ENCODE results near the gene ZNF543. TPM values are rescaled to one million over a fixed set of nuclear protein-coding genes. Genes with fewer than 3 reads are reported as not detected.
"Not testable (repeated sequence)": the region's sequence is repeated elsewhere in the genome, so short reads cannot be mapped to it uniquely, and the experiment has no call there.

Gene ZNF543
- polyA plus RNA-seq, 1 donor, result 10.0 TPM

DNA sequence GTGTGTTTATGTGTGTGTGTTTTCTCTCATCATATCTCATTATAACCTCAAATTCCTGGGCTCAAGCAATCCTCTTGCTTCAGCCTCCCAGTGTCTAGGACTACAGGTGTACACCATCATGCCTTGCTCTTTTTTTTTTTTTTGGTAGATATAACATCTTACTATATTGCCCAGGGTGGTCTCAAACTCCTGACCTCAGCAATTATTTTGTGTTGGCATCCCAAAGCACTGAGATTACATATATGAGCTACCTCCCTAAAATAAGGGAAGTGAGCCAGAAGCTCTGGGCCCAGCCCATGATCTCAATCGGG, 448 bp upstream of the ZNF543 start:
- DNase-seq, result no peak

DNA sequence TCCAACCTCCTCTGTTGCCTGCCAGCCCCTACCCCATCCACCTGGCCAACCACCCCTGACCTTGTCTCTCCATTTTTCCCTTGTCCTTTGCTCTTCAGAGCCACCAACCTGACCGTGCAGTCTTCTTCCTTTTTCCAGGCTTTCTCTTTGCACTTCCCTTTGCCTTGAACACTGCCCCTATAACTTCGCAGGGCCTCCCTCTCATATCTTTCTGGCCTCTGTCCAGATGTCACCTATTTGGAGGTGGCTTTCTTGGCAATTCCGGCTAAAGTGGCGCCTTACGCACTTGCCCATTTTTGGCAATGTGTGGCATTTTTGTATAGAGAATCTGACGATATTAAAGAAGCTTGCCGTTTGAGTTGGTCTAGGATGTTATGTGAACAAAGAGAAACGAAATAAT, 844 bp downstream of the ZNF543 start:
- DNase-seq, result no peak

DNA sequence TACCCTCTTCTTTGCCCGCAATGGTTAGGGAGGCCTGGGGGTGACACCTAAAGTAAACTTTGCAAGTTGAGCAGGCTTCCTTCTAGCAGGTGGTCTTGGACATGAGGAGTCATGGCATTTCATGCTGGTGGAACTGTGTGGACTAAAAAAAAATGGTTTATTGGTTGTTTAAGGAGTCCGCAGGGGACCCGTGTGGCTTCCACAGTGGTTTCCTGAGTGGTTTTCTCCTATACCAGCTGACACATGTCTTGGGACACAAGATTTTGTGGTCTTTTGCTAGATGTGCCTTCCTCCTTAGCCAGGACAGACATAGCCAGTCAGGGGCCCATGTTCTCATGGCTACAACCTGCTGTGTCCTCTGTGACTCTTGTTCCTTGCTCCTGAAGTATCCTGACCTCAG, 1.5 kb downstream of the ZNF543 start:
- DNase-seq, result no peak

DNA sequence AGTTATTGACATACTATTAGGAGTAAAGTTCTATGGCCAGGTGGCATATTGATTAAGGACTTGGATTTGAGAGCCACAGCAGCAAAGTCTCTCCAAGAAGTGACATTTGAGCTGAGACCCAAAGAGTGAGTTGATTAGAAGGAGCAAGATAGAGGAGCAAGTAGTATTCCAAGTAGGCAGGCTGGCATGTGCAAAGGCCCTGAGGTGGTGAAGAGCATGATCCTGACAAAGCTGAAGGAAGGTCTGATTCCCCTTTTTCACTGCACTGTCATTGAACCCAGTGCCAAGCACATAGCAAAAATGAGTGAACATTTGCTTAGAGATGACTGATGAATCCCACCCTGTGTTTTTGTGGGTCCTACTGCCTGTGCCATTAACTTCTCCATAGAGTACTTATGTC, 4.7 kb downstream of the ZNF543 start:
- no peak for DNase-seq

DNA sequence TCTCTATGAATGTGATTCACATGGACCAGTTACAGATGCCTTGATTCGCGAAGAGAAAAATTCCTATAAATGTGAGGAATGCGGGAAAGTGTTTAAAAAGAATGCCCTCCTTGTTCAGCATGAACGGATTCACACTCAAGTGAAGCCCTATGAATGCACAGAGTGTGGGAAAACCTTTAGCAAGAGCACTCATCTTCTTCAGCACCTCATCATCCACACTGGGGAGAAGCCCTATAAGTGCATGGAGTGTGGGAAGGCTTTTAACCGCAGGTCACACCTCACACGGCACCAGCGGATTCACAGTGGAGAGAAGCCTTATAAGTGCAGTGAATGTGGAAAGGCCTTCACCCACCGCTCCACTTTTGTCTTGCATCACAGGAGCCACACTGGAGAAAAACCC, 7.7 kb downstream of the ZNF543 start:
- DNase-seq, result no peak

DNA sequence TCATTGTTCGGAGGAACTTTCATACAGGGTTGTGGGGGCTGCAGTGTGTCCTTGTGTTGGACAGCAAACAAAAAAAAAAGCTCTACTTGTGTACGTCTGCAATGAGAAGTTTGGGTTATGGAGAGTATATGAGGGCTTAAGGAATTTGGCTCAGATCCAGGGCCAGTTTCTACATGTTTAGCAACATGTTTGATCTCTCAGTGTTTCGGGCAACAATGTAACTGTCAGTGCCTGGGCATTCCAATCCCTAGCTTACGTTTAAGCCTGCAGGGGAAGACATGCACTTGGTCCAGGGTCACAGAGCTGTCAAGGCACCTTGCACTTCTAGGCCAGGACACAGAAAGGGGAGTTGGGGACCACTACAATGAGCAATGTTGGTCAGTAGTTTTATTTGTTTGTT, 13.9 kb downstream of the ZNF543 start:
- no peak for DNase-seq

DNA sequence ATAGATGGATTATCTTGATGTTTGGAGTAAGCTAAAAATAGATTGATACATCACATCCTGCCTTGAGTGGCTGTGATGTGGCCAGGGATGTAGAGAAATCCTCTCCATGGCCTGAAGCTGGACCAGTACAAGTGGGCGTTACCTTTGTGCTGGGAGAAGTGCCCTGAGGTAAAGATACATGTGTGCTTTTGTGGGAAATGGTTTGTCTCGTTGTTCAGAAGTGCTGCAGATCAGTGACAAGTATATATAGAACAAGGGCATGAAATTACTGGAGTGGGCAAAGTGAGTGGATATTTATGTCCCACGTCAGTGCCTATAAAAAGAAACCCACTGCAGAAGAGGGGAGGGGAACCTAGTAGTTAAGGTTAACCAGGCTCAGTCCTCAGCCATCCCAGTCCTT, 18.6 kb downstream of the ZNF543 start:
- no peak for DNase-seq

DNA sequence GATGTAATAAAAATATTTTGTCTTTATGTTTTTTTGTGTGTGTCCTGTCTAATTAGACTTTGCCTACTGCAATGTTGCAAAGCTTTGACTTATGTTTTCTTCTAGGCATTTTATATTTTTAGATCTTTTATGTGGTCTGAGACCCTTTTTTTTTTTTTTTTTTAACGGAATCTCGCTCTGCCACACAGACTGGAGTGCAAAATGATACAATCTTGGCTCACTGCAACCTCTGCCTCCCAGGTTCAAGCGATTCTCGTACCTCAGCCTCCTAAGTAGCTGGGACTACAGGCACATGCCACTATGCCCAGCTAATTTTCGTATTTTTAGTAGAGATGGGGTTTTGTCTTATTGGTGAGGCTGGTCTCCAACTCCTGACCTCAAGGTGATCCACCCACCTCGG, 22.3 kb downstream of the ZNF543 start:
- DNase-seq, result no peak

DNA sequence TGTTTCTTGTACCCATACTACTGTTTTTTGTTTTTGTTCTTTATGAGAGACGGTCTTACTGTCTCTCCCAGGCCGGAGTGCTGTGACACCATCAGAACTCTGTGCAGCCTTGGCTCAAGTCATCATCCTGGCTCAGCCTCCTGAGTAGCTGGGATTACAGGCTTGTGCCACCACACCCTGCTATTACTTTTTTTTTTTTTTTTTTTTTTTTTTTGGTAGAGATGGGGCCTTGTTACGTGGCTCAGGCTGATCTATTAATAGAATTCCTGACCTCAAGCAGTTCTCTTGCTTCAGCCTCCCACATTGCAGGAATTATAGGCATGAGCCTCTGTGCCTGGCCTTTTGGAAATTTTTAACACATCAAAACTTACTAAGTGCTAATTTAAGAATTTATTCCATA, 27.9 kb downstream of the ZNF543 start:
- no peak for DNase-seq

DNA sequence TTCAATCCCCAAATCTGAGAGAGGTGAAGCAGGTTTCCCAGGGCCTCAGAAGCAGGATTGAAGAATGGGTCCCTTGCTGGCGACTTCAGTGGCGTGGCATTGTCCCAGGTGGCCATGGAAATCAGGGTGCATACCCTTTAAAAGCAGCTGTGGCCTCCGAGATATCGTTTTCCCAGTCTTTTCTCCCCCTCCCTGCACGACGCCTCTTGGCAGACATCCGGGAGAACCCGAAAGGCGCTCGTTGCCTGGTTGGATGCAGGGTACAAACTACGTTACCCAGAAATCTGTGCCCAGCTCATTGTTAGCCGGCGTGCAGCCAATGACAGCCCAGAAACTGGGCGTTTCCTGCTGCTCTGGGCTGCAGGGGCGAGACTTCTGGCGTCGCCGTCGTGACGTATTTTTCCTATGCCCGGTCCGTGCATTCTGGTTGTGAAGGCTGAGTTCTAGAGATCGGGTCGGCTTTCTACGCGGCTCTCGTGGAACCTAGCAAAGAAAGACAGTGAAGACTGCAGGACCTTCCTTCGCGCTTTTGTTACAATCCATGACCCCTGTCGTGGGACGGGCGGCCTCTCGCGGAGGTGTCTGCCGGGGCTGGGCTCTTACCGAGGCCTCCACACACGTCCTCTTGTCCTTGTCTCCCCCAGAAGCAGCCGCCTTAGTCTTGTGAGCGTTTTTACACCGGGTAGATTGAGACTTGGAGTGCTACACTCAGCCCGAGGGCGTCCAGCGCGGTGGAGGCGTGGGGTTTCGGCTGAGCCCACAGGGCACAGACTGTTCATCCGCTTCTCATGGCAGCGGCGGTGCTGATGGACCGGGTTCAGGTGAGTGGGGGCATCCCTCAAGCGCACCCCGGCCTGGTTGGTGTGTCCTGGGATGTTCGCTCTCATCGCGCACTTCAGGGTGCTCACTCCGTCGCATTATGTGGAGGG, 30.9 kb downstream of the ZNF543 start, which contains the start of gene ZNF304:
Gene ZNF304, plus strand, starts transcription at position 395 of the 929 bp plus-strand sequence. Its CDS starts 394 bp downstream, at position 789.
- peak; percentile 93 for DNase-seq

DNA sequence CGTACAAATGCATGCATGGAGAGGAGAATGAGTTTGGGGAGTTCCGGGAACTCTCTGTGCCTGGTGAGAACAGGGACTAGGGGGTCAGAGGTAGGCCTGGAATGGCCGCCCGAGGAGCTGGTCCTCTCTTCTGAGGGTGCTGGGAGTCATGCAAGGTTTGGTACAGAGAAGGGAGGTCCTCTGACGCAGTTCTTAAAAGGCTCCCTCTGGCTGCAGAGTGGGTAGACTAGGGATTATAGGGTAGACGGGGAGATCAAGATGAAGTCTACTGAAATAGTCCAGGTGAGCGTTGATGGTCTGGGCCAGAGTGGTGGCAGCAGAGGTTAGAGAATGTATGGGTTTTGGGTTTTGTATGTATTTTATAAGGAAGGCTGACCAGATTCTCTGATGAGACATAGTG, 31.6 kb downstream of the ZNF543 start:
- DNase-seq, result no peak

DNA sequence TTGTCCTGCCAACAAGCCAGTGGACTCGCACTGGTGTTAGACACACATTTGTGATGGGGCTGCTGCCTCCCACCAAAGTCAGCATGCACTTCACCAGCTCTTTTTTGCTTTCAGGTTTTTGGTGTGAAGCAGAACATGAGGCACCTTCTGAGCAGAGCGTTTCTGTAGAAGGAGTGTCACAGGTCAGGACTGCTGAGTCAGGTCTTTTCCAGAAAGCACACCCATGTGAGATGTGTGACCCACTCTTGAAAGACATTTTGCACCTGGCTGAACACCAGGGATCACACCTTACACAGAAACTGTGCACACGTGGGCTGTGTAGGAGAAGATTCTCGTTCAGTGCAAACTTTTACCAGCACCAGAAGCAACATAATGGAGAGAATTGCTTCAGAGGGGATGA, 35.6 kb downstream of the ZNF543 start:
- no peak for DNase-seq

DNA sequence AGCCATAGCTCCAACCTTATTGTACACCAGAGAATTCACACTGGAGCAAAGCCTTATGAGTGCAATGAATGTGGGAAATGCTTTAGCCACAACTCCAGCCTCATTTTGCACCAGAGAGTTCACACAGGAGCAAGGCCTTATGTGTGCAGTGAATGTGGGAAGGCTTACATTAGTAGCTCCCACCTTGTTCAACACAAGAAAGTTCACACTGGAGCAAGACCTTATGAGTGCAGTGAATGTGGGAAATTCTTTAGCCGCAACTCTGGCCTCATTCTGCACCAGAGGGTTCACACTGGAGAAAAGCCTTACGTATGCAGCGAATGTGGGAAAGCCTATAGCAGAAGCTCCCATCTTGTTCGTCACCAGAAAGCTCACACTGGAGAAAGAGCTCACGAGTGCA, 37.1 kb downstream of the ZNF543 start:
- DNase-seq, result no peak

DNA sequence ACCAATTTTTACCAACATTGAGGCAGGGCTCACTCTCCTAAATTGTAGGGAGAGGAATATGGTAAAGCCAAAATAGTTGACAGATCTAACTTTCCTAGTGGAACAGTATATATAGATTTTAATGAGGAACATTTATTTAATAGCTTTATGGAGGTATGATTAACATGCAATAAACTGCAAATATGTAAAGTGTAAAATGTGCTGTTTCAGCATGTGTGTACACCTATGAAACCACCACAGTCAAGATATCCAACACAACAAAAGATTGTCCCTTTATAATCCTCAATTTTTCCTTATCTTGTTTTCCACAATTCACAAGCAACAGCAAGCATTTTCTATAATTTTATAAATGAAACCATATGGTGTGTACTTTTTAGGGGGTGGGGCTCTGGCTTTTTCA, 39.0 kb downstream of the ZNF543 start:
- DNase-seq, result no peak

DNA sequence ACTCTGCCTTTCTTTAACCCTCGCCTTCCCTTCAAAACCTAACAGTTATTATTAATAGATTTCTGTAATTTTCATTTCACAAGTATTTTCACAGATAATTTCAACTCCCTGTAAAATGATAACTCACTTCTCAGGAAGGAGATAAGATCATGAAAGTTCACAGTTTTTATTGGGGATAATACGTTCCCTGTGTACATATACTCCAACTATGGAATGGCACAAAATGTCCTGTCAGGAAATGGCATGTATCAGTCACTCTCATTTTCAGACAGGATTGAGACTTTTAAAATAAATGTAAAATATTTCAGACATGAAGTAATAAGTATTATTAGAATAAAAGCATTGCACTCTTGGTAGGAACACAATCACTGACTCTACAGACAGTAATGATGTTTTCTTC, 42.1 kb downstream of the ZNF543 start:
- no peak for DNase-seq

DNA sequence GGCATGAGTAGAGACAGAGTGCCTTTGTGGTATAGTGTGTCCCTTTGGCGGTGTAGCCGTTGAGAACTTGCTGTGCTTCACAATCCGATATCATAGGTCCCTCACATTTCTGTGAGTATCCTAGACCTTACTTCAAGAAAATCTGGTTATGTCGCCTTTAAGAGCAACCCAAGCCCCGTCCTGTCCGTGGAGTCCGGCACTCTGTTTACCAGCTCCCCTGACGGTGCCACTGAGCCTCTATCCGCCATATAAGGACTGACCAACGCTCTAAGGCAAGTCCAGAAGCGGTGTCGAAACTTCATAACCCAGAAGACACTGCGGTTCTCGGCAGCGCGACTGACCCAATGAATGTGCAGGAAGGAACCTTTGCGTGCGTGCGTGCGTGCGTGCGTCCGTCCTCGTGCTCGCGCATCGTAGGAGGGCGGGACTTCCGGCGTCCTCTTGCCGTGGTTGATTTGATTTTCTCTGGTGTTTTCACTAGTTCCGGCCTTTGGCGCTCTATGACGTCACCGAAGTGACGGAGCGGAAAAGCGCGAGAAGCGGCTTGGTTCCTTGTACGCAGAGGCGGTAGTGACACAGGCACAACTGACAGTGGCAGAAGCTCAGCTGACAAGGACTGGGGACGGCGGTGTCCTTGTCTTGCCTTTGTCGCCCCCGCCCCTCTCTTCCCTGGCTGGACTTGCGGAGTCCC, 42.9 kb downstream of the ZNF543 start, which contains the start of the genes TRAPPC2B and ZNF547:
Gene TRAPPC2B, plus strand, starts transcription at position 555 of the 691 bp plus-strand sequence. CDS start 1,283 bp downstream, outside the sequence.
Gene ZNF547, plus strand, starts transcription at position 555 of the 691 bp plus-strand sequence. CDS start 5,005 bp downstream, outside the sequence.
- DNase-seq, result peak; percentile 99

DNA sequence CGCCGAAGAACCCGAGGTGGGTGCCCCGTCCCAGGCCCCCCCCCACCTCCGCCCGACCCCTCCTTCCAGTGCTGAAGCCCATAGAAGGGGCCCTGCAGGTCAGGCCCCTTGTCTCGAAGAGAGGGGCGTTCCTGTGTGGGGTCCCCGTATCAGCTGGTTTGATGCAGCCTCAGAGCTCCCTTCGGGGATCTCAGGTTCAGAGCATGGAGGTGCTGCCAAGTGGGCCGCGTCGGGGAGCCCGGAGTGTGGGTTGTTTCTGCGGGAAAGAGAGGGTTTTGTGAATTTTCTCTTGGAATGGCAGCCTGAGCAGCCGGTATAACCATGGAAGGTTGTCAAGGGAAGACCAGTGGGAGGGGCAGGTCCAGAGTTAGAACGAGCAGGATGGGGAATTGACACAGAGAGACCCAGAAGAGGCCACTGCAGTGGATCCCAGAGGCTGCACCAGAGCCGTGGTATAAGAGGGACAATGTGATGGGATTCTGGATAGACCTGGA, 43.5 kb downstream of the ZNF543 start:
- DNase-seq, result no peak

DNA sequence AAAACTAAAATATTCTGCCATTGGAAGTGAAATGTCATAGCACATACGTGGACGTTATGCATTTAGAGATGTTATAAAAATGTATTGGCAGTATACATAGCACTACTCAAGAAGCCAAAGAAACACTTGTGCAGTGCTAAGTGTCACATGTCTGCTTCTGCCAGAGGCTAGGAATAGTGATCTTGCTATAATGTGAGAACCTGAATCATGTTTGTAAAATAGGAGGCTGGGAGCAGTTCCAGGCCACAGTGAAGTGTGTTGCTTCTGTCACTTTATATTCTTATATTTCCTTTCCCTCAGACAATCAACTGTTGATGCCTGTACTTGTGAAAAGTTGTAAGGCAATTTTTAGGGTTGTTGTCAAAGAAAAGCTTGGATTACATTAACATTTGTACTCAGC, 46.5 kb downstream of the ZNF543 start:
- DNase-seq, result no peak

DNA sequence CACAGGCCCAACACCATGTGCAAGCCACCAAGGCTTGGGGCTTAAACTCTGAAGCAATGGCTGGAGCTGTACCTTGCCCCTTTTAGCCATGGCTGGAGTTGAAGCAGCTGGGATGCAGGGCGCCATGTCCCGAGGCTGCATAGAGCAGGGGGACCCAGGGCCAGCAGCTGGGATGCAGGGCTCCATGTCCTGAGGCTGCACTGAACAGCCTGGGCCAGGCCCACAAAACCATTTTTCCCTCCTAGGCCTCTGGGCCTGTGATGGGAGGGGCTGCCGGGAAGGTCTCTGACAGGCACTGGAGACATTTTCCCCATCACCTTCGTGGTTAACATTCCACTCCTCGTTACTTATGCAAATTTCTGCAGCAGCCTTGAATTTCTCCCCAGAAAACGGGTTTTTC, 53.9 kb downstream of the ZNF543 start:
- no peak for DNase-seq

DNA sequence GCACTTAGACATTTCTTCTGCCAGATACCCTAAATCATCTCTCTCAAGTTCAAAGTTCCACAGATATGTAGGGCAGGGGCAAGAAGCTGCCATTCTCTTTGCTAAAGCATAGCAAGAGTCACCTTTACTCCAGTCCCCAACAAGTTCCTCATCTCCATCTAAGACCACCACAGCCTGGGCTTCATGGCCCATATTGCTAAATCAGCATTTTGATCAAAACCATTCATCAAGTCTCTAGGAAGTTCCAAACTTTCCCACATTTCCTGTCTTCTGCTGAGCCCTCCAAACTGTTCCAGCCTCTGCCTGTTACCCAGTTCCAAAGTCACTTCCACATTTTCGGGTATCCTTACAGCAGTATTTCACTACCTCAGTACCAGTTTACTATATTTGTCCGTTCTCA, 54.4 kb downstream of the ZNF543 start:
- DNase-seq, result not testable (repeated sequence)

DNA sequence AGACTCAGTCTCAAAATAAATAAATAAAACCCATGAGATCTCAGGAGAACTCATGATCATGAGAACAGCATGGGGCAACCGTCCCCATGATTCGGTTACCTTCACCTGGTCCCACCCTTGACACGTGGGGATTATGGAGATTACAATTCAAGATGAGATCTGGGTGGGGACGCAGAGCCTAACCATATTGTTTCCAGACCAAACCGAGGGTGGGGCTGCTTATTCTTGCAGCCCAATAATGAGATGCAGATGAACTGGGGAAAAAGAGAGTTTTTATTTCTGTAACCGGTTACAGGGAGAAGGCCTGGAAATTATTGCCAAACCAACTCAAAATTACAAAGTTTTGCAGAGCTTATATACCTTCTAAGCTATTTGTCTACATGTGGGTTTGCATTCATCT, 55.9 kb downstream of the ZNF543 start:
- DNase-seq, result no peak

DNA sequence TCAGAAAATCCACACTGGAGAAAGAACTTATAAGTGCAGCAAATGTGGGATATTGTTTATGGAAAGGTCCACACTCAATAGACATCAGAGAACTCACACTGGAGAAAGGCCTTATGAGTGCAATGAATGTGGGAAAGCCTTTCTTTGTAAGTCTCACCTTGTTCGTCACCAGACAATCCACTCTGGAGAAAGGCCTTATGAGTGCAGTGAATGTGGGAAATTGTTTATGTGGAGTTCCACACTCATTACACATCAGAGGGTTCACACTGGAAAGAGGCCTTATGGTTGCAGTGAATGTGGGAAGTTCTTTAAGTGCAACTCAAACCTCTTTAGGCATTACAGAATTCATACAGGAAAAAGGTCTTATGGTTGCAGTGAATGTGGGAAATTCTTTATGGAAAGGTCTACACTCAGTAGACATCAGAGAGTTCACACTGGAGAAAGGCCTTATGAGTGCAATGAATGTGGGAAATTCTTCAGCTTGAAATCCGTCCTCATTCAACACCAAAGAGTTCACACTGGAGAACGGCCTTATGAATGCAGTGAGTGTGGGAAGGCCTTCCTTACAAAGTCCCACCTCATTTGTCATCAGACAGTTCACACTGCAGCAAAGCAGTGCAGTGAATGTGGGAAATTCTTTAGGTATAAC, 57.4 kb downstream of the ZNF543 start:
- DNase-seq, result no peak

All from left kidney (tissue), 2 donors.